ENCODE data around the gene NRXN2. TPM values are rescaled to one million over a fixed set of nuclear protein-coding genes. Genes with fewer than 3 reads are reported as not detected.

Gene NRXN2
- total RNA-seq, 1 donor = 0.73 TPM

- H3K27me3 ChIP-seq (ENCODE audit: insufficient read depth, low read length) = no peaks in the 10 kb centered on the region
- no peaks in the 10 kb centered on the region for H3K9me3 ChIP-seq (ENCODE audit: low read depth, low read length)
- peaks cover 24% of the 10 kb centered on the region for H3K4me1 ChIP-seq (ENCODE audit: insufficient read depth, low read length)
- H3K4me3 ChIP-seq (ENCODE audit: low read length) = no peak overlapping the region
Observed at GRCh38 chr11:64626637-64627036, 96.4 kb downstream of the NRXN2 start.

DNA sequence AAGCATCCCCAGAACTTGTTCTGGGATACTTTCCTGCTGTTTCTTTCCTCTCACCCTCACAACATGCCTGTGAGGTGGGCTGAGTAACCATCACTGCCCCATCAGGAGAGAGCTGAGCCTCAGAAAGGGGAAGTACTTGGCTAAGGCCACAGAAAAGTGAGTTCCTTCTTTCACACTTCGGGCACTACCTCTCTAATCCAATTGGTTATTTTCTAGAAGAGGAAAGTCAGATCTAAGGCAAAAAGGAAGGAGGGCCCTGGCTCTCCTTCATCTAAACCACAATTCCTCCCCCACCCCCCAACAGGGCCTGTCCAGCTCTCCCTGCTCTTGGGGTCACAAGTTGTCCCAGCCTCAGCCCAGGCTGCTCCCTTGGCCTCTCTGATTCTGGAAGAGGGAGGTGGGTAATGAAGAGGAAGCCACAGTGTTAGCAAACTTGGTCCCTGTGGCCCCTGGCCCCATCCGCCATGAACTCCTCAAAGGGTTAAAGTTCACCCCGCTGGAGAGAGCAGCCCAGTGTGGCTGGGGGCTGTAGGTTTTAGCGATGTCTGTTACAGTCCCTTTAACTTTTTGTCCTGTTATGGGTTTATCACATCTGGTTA lies 98.0 kb downstream of the NRXN2 start:
- Histone ChIP-seq H3K27me3 (ENCODE audit: insufficient read depth, low read length) (no peaks in the 10 kb centered on the region), H3K4me1 (ENCODE audit: insufficient read depth, low read length) (peaks cover 24% of the 10 kb centered on the region), H3K9me3 (ENCODE audit: low read depth, low read length) (no peaks in the 10 kb centered on the region), H3K4me3 (ENCODE audit: low read length) (no peak overlapping the region)

DNA sequence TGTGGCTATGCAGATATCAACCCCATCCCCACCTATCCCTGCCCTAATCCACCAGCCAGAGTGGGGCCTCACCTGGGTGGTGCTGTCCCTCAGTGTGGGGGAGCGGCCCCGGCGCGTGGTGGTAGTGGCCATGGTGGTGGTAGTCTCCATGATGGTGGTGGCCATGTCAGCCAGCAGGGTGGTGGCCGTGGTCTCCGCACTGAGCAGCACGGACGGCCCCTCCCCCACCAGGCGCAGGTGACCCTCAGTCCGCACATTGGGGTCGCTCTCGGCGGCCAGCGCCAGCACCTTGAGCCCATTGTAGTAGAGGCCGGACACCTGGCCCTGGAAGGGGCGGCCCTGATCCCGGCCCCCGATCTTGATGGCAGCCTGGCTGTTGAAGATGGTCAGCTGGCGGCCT lies 100.3 kb downstream of the NRXN2 start:
- peaks cover 24% of the 10 kb centered on the region for H3K4me1 ChIP-seq (ENCODE audit: insufficient read depth, low read length)

DNA sequence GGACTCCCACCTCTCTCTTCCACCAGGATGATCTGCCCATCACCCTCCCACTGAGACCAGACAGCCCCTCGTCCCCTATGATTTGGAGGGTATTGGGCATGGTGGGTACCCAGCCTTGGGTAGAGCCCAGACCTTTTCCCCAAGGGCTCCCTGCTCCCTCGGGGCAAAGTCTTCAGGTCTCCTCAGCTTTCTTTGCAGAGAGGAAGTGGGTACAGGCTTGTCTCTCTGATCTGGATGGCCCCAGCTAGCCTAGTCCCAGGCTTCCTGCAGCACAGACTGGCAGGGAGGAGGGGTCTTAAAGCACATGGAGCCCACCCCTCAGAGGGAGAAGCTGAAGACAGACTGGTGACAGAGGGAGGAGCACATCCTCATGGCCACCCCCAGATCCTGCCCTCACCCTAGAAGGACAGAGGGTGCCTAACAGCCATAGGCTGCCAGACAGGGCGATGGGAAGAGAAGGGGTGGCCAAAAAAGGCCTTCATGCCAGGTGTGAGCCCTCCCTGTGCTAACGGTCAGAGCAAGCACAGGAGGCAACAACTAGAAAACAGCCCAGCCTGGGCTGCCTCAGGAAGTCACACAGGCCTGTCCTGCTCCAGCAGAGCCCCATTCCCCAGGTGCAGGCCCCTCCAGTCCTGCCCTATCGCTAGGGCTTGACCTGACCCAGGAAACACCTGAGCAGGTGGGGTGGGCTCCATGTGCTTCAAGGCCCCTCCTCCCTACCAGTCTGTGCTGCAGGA lies 101.5 kb downstream of the NRXN2 start:
- Histone ChIP-seq H3K9me3 (ENCODE audit: low read depth, low read length) (no peaks in the 10 kb centered on the region), H3K4me1 (ENCODE audit: insufficient read depth, low read length) (peaks cover 24% of the 10 kb centered on the region), H3K27me3 (ENCODE audit: insufficient read depth, low read length) (no peaks in the 10 kb centered on the region), H3K4me3 (ENCODE audit: low read length) (no peak overlapping the region)

More for the DNA sequence above, 100.3 kb downstream of the NRXN2 start:
- Histone ChIP-seq H3K9me3 (ENCODE audit: low read depth, low read length) (no peaks in the 10 kb centered on the region), H3K27me3 (ENCODE audit: insufficient read depth, low read length) (no peaks in the 10 kb centered on the region), H3K4me3 (ENCODE audit: low read length) (no peak overlapping the region)

GRCh38 chr11:64620381-64620971 lies 102.5 kb downstream of the NRXN2 start:
- no peaks in the 10 kb centered on the region for H3K27me3 ChIP-seq (ENCODE audit: insufficient read depth, low read length)
- no peak overlapping the region for H3K4me3 ChIP-seq (ENCODE audit: low read length)
- no peaks in the 10 kb centered on the region for H3K9me3 ChIP-seq (ENCODE audit: low read depth, low read length)
- peaks cover 16% of the 10 kb centered on the region for H3K4me1 ChIP-seq (ENCODE audit: insufficient read depth, low read length)

DNA sequence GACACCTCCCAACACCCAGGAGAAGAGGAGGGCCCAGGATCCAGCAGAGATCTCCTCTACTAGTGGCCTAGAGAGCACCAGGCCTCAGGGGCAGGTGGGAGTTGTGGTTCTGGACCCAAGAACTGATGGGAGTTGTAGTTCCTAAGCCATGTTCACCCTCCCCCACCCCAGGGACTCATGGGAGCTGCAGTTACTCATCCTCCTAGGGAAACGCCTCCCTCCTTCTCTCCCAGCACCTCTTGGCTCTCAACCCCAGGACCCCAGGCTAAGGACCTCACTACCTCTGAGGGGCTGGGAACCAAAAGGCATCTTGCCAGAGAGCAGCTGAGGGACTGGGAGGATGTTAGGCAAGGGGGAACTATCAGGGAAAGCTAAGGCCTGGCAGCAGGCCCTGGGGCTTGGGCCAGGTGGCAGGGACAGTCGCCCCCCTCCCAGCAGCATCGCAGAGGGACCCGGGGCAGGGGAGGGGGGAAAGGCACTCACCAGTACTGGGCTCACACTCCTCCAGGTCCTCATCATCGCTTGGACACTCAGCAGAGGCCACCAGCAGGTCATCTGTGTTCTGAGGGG lies 103.1 kb downstream of the NRXN2 start:
- peaks cover 10% of the 10 kb centered on the region for H3K4me1 ChIP-seq (ENCODE audit: insufficient read depth, low read length)
- no peaks in the 10 kb centered on the region for H3K27me3 ChIP-seq (ENCODE audit: insufficient read depth, low read length)
- no peaks in the 10 kb centered on the region for H3K9me3 ChIP-seq (ENCODE audit: low read depth, low read length)
- H3K4me3 ChIP-seq (ENCODE audit: low read length) = no peak overlapping the region

DNA sequence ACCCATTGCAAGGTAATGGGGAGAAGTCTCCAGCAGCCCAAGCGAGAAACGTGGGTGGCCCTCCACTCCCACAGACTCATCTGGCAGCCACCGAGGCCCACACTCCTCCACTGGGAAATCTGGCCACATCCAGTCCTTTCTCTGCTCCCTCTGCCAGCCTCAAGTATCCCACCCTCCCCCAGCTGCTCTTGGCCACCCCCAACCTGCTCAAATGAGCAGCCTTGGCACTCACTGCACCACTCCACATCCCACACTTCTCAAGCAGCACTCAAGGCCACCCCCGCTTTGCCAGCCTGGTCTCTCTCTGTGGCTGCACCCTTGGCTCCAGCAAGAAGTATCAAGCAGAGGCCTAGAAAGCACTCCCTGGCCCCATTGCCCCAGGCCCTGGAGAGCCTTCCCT lies 103.8 kb downstream of the NRXN2 start:
- Histone ChIP-seq H3K4me1 (ENCODE audit: insufficient read depth, low read length) (peaks cover 3% of the 10 kb centered on the region), H3K4me3 (ENCODE audit: low read length) (no peak overlapping the region), H3K9me3 (ENCODE audit: low read depth, low read length) (no peaks in the 10 kb centered on the region)

GRCh38 chr11:64616817-64617216 lies 106.2 kb downstream of the NRXN2 start:
- H3K4me3 ChIP-seq (ENCODE audit: low read length) = no peak overlapping the region
- H3K4me1 ChIP-seq (ENCODE audit: insufficient read depth, low read length) = peaks cover 5% of the 10 kb centered on the region
- H3K9me3 ChIP-seq (ENCODE audit: low read depth, low read length) = no peaks in the 10 kb centered on the region
- H3K27me3 ChIP-seq (ENCODE audit: insufficient read depth, low read length) = no peaks in the 10 kb centered on the region

More for the DNA sequence above, 103.8 kb downstream of the NRXN2 start:
- H3K27me3 ChIP-seq (ENCODE audit: insufficient read depth, low read length) = no peaks in the 10 kb centered on the region

DNA sequence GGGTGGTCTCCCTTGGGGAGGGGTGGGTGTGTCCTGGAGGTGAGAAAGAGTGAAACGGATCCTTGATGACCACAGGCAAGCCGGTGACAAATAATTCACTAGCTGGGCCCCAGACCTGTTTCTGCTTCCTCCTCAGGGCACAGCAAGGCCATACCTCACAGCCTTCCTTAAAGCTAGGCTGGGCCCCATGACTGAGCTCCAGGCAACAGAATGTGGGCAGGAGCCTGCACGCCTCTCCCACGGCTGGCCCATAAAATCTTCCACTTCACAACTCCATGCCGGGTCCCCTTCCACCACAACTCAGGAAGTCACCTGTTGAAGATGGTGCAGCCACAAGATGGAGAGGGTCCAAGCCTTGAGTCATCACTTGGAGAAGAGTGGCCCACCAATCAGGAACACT lies 108.1 kb downstream of the NRXN2 start:
- Histone ChIP-seq H3K27me3 (ENCODE audit: insufficient read depth, low read length) (no peaks in the 10 kb centered on the region), H3K4me1 (ENCODE audit: insufficient read depth, low read length) (peaks cover 10% of the 10 kb centered on the region), H3K9me3 (ENCODE audit: low read depth, low read length) (no peaks in the 10 kb centered on the region), H3K4me3 (ENCODE audit: low read length) (no peak overlapping the region)

- Histone ChIP-seq H3K27me3 (ENCODE audit: insufficient read depth, low read length) (no peaks in the 10 kb centered on the region), H3K4me3 (ENCODE audit: low read length) (no peak overlapping the region), H3K9me3 (ENCODE audit: low read depth, low read length) (no peaks in the 10 kb centered on the region), H3K4me1 (ENCODE audit: insufficient read depth, low read length) (peaks cover 10% of the 10 kb centered on the region)
Observed at GRCh38 chr11:64613648-64614047, 109.3 kb downstream of the NRXN2 start.

- Histone ChIP-seq H3K4me1 (ENCODE audit: insufficient read depth, low read length) (peaks cover 10% of the 10 kb centered on the region), H3K9me3 (ENCODE audit: low read depth, low read length) (no peaks in the 10 kb centered on the region), H3K4me3 (ENCODE audit: low read length) (no peak overlapping the region), H3K27me3 (ENCODE audit: insufficient read depth, low read length) (no peaks in the 10 kb centered on the region)
Observed at GRCh38 chr11:64611869-64612646, 110.9 kb downstream of the NRXN2 start.

- peaks cover 10% of the 10 kb centered on the region for H3K4me1 ChIP-seq (ENCODE audit: insufficient read depth, low read length)
- H3K4me3 ChIP-seq (ENCODE audit: low read length) = no peak overlapping the region
- H3K9me3 ChIP-seq (ENCODE audit: low read depth, low read length) = no peaks in the 10 kb centered on the region
- no peaks in the 10 kb centered on the region for H3K27me3 ChIP-seq (ENCODE audit: insufficient read depth, low read length)
Observed at GRCh38 chr11:64611176-64611575, 111.8 kb downstream of the NRXN2 start.

GRCh38 chr11:64610596-64610995 lies 112.4 kb downstream of the NRXN2 start:
- Histone ChIP-seq H3K9me3 (ENCODE audit: low read depth, low read length) (no peaks in the 10 kb centered on the region), H3K4me3 (ENCODE audit: low read length) (no peak overlapping the region), H3K4me1 (ENCODE audit: insufficient read depth, low read length) (peaks cover 10% of the 10 kb centered on the region), H3K27me3 (ENCODE audit: insufficient read depth, low read length) (no peaks in the 10 kb centered on the region)

DNA sequence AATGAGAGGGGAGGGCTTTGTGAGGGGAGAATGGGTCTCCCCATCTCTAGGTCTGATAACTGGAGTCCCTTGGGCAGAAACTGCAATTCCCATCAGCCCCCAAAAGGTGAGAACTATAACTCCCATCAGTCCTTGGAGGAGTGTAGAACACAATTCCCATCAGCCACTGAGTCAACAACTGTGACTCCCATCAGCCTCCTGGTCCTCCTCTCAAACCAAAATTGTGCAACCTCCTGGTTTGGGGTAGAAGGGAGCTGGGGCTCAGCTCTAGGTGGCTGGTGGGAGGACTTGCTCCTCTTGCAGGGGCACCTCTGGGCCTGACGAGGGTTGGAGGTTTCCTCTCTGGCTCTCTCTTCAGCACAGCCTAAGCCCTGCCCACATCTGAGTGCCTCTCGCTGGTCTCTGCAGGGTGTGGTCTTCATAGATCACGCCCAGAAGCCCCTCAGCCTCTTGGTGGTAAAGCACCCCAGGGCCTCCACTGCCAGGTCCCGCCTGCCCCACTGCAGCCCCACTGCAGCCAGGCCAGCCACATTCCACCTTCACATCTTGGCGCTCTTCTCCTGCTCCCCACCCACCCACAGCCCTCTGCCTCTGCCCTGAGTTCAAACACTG lies 113.5 kb downstream of the NRXN2 start:
- H3K4me1 ChIP-seq (ENCODE audit: insufficient read depth, low read length) = peaks cover 10% of the 10 kb centered on the region
- H3K27me3 ChIP-seq (ENCODE audit: insufficient read depth, low read length) = no peaks in the 10 kb centered on the region
- no peak overlapping the region for H3K4me3 ChIP-seq (ENCODE audit: low read length)
- no peaks in the 10 kb centered on the region for H3K9me3 ChIP-seq (ENCODE audit: low read depth, low read length)

Data from mononuclear cell (primary cell).